Breast epithelium (tissue), 4 donors: ENCODE results near the gene GAN. TPM values are rescaled to one million over a fixed set of nuclear protein-coding genes. Genes with fewer than 3 reads are reported as not detected.

Experiments
- DNase-seq, 2 donors: peaks; one replicate each; pipeline ENCODE4 v3.0.0-alpha.2; 2019; ENCODE audit warnings: low spot score in 2 of 2
- H3K27ac ChIP-seq, 2 donors: fragments of 200-600 bp; sonication (generic) in 1 of 2; one replicate each; pipeline ENCODE4 v1.5.1; 2016 to 2019; ENCODE audit warnings: mild to moderate bottlenecking in 1 of 2
- H3K27me3 ChIP-seq, 2 donors: fragments of 200-600 bp; sonication (generic) in 1 of 2; one replicate each; pipeline versions ENCODE4 v1.5.1 to v1.6.0; 2017 to 2019; ENCODE audit warnings: control low read depth in 1 of 2, mild to moderate bottlenecking in 1 of 2
- H3K36me3 ChIP-seq: fragments of 200-600 bp; one replicate; pipeline ENCODE4 v1.5.1; 2019
- H3K4me1 ChIP-seq, 2 donors: fragments of 200-600 bp; sonication (generic); one replicate each; pipeline ENCODE4 v1.5.1; 2016 to 2019; ENCODE audit warnings: control low read depth in 1 of 2
- H3K4me3 ChIP-seq, 3 donors: fragments of 200-600 bp; sonication (generic); 1 replicate in 2 of 3; 2 replicates in 1 of 3; pipeline ENCODE4 v1.5.1; 2016 to 2019; ENCODE audit warnings: mild to moderate bottlenecking in 3 of 3, moderate library complexity in 2 of 3
- H3K9me3 ChIP-seq, 2 donors: fragments of 200-600 bp; sonication (generic) in 1 of 2; one replicate each; pipeline ENCODE4 v1.5.1; 2016 to 2019; ENCODE audit warnings: control low read depth in 1 of 2
- POLR2A ChIP-seq: fragments of 450-650 bp; IDR thresholded peaks from one replicate; pipeline ENCODE4 v1.6.1; 2016; ENCODE audit warnings: antibody characterized with exemption, mild to moderate bottlenecking, moderate library complexity
- POLR2AphosphoS5 ChIP-seq, 3 donors: sonication (generic); formaldehyde crosslinking; IDR thresholded peaks; one replicate each; pipeline ENCODE4 v1.6.1; 2017; ENCODE audit warnings: antibody characterized with exemption in 3 of 3
- intact Hi-C: fragments of 100-400 bp; cut with DNase I; formaldehyde crosslinking; loops from one replicate; pipeline ENCODE4 v1.15.1; 2023; ENCODE audit warnings: low total_unique reads
- total RNA-seq, 3 donors: library from RNA; depleted of rRNA; stranded (reverse); fragments of >200 nt; gene quantifications; one replicate each; pipeline ENCODE4 v1.1.0, GENCODE V29; 2016
- TF ChIP-seq, protein P1 (sequence below), 3 donors: fragments of 450-650 bp; IDR thresholded peaks; one replicate each; pipeline ENCODE4 v1.5.1; 2016 to 2017; ENCODE audit warnings: antibody characterized with exemption in 3 of 3, mild to moderate bottlenecking in 3 of 3, moderate library complexity in 3 of 3

Gene GAN
- total RNA-seq, 3 donors from 2014 or later = 7.5 to 15.7 (median 10.8) TPM

GRCh38 chr16:81315271-81316175, 761 bp downstream of the GAN start:
- Histone ChIP-seq H3K27me3 (no peaks in the 10 kb centered on the region), H3K27ac (peak overlapping the region; percentile 95 to 97), H3K9me3 (no peaks in the 10 kb centered on the region), H3K36me3 (no peaks in the 10 kb centered on the region), H3K4me3 (peak overlapping the region; percentile 89 to 99 (median 92)), H3K4me1 (peaks cover 0 to 13% of the 10 kb centered on the region in 2 donors)
- TF ChIP-seq POLR2A (no peak), POLR2AphosphoS5 (IDR thresholded peaks at IDR 0.05) (no peak)
- TF ChIP-seq, protein P1, sequence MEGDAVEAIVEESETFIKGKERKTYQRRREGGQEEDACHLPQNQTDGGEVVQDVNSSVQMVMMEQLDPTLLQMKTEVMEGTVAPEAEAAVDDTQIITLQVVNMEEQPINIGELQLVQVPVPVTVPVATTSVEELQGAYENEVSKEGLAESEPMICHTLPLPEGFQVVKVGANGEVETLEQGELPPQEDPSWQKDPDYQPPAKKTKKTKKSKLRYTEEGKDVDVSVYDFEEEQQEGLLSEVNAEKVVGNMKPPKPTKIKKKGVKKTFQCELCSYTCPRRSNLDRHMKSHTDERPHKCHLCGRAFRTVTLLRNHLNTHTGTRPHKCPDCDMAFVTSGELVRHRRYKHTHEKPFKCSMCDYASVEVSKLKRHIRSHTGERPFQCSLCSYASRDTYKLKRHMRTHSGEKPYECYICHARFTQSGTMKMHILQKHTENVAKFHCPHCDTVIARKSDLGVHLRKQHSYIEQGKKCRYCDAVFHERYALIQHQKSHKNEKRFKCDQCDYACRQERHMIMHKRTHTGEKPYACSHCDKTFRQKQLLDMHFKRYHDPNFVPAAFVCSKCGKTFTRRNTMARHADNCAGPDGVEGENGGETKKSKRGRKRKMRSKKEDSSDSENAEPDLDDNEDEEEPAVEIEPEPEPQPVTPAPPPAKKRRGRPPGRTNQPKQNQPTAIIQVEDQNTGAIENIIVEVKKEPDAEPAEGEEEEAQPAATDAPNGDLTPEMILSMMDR (IDR thresholded peaks at IDR 0.05) = no peak
- intact Hi-C loops = no loop called here
- DNase-seq = peak; percentile 60 to 63

DNA sequence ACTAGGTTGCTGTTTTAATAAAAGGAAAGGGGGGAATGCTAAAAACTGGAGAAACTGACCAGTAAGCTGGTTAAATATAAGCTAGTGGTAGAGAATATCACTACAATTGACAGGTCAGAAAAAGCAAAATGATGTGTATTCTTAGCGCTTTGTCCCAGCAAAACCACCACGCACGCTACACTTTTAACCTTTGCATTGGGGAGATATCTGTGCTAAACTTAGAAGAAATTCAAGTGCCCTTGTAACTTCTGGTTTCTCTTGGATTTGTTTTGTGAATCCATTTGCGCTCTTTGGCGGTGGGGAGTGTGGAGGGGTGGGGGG, 1.4 kb downstream of the GAN start:
- TF ChIP-seq POLR2AphosphoS5 (IDR thresholded peaks at IDR 0.05) (no peak), POLR2A (no peak)
- intact Hi-C loops = no loop called here
- Histone ChIP-seq H3K36me3 (no peaks in the 10 kb centered on the region), H3K27ac (peak overlapping the region in 1 of 2 donors; percentile 95), H3K4me3 (peak overlapping the region; percentile 89 to 99 (median 92)), H3K4me1 (peaks cover 0 to 13% of the 10 kb centered on the region in 2 donors), H3K9me3 (no peaks in the 10 kb centered on the region), H3K27me3 (no peaks in the 10 kb centered on the region)
- DNase-seq = no peak

- no peak for DNase-seq
- Histone ChIP-seq H3K27me3 (no peaks in the 10 kb centered on the region), H3K4me1 (peaks cover 0 to 5% of the 10 kb centered on the region in 2 donors), H3K9me3 (no peaks in the 10 kb centered on the region), H3K4me3 (no peak overlapping the region), H3K27ac (peak overlapping the region in 1 of 2 donors; percentile 33), H3K36me3 (no peaks in the 10 kb centered on the region)
- intact Hi-C loops = no loop called here
- TF ChIP-seq POLR2AphosphoS5 (IDR thresholded peaks at IDR 0.05) = no peak
- TF ChIP-seq, protein P1 (IDR thresholded peaks at IDR 0.05) = no peak
- no peak for TF ChIP-seq POLR2A
Observed at GRCh38 chr16:81318711-81319110, 3.9 kb downstream of the GAN start.

DNA sequence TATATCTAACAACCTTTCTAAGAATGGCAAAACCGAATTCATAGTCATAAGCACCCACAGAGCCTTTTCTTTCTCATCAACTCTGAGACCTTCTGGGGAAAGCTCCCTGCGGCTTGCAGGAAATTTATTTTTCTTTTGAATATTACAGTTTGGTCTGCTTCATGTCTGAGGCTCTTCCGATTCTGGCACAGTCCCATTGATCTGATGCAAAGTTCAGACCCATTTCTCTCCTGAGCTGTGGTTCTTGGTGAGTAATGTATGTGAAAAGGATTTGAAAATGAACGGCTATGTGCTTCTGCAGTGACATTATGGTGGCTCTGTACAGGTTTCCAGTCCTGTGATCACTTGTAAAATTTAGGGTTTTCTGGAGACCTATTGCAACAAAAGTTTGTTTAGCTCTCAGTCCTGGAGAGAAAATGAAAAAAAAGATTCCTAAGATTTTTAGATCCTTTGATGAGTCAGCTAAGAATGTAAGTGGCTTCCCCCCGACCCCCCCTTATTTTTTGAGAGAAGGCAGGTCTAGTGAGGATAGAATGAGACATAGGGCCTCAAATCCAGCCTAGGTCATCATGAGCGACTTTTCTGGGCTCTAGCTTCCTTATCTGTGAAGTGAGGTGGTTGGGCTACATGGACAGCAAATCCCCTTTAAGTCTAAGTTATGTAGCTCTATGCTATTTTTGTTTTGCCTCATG, 4.6 kb downstream of the GAN start:
- peak overlapping the region in 1 of 2 donors; percentile 35 for H3K27ac ChIP-seq

GRCh38 chr16:81321039-81321438, 6.3 kb downstream of the GAN start:
- intact Hi-C loops = no loop called here
- DNase-seq = no peak
- no peak overlapping the region for H3K27ac ChIP-seq

More for the DNA sequence above, 4.6 kb downstream of the GAN start:
- intact Hi-C loops = no loop called here
- Histone ChIP-seq H3K27me3 (no peaks in the 10 kb centered on the region), H3K4me1 (no peaks in the 10 kb centered on the region), H3K36me3 (no peaks in the 10 kb centered on the region), H3K9me3 (no peaks in the 10 kb centered on the region), H3K4me3 (no peak overlapping the region)
- peak in 1 of 2 donors; percentile 44 for DNase-seq
- TF ChIP-seq POLR2A = no peak
- no peak for TF ChIP-seq POLR2AphosphoS5 (IDR thresholded peaks at IDR 0.05)
- TF ChIP-seq, protein P1 (IDR thresholded peaks at IDR 0.05) = no peak

More at GRCh38 chr16:81321039-81321438, 6.3 kb downstream of the GAN start:
- H3K9me3 ChIP-seq = no peaks in the 10 kb centered on the region
- H3K4me1 ChIP-seq = no peaks in the 10 kb centered on the region
- no peaks in the 10 kb centered on the region for H3K27me3 ChIP-seq
- H3K36me3 ChIP-seq = no peaks in the 10 kb centered on the region
- TF ChIP-seq POLR2A = no peak
- no peak for TF ChIP-seq POLR2AphosphoS5 (IDR thresholded peaks at IDR 0.05)
- TF ChIP-seq, protein P1 (IDR thresholded peaks at IDR 0.05) = no peak
- no peak overlapping the region for H3K4me3 ChIP-seq
